GM21367 (cell line): ENCODE measurements around the gene FUT3.
"Not testable (repeated sequence)": the region's sequence is repeated elsewhere in the genome, so short reads cannot be mapped to it uniquely, and the experiment has no call there.

Source experiments
- ATAC-seq: cut with Tn5 transposase; IDR thresholded peaks from one replicate; pipeline ENCODE4 v1.9.1; 2021; ENCODE audit not compliant: unreplicated experiment

FUT3 gene

DNA sequence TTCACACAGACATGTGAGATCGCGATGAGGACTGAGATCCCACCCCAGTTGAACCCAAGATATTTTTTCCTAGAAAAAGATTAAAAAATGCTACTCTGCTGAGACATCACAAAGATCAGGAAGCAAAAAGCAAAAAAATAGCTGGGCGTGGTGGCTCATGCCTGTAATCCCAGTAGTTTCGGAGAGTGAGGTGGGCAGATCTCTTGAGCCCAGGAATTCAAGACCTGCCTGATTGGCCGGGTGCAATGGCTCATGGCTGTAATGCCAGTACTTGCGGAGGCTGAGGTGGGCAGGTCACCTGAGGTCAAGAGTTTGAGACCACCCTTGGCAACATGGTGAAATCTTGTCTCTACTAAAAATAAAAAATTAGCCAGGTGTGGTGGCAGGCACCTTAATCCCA lies 1.1 kb downstream of the FUT3 start:
- ATAC-seq, result no peak

DNA sequence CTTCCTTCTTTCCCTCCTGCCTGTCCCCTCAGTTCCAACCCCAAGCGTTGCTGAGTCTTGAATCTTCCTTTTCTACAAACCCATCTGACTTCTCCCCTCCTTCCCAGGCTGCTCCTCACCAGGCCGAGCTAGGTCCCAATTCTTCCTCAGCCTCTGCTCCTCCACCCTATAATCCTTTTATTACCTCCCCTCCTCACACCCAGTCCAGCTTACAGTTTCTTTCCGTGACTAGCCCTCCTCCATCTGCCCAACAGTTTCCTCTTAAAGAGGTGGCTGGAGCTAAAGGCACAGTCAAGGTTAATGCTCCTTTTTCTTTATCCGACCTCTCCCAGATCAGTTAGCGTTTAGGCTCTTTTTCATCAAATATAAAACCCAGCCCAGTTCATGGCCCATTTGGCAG lies 2.6 kb downstream of the FUT3 start:
- ATAC-seq, result not testable (repeated sequence)

GRCh38 chr19:5847846-5848245 lies 3.4 kb downstream of the FUT3 start:
- ATAC-seq, result not testable (repeated sequence)

- ATAC-seq, result no peak
These were observed 6.5 kb downstream of the FUT3 start for GRCh38 chr19:5844456-5845433.

DNA sequence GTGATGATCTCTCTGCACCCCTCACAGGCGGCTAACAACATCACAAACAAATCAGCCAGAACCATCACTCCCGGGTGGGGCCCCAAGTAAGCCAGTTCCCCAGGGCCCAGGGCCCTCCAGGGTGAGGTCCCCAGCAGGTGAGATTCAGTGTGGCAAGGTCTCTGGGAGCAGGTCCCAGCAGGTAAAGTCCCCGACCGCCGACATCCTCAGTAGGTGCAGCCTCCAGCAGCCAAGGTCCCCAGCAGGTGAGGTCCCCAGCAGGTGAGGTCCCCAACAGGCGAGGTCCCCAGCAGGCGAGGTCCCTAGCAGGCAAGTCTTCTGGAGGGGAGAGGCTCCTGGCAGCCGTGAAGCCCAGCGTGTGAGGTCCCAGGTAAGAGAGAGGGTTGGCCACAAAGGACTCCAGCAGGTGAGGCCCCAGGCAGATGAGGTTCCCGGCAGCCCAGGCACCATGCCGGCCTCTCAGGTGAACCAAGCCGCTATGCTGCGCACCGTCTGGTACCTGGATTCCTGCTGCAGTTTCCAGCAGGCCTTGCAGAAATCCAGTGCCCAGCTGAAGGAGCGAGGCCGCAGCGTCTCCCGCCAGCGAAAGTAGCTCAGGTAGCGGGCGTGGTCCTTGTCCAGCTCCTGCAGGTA lies 7.8 kb downstream of the FUT3 start:
- ATAC-seq, result no peak

DNA sequence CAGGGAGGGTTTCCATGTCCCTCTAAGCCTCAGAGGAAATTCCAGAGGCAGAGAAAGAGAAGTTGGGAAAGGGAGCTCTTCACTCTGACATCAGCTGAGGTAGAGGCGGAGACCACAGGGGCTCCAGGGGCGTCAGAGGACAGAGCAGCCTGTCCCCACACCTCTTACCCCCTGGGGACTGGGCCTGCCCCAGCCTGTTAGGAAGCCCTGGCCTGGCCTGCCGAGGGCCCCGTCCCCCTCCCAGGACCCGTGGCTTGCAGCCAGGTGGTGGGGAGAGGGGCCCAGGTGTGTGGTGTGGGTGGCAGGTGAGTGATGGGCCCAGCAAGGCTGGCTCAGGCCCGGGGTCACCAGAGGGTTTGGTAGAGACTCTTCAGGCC lies 9.5 kb downstream of the FUT3 start:
- not testable (repeated sequence) for ATAC-seq

DNA sequence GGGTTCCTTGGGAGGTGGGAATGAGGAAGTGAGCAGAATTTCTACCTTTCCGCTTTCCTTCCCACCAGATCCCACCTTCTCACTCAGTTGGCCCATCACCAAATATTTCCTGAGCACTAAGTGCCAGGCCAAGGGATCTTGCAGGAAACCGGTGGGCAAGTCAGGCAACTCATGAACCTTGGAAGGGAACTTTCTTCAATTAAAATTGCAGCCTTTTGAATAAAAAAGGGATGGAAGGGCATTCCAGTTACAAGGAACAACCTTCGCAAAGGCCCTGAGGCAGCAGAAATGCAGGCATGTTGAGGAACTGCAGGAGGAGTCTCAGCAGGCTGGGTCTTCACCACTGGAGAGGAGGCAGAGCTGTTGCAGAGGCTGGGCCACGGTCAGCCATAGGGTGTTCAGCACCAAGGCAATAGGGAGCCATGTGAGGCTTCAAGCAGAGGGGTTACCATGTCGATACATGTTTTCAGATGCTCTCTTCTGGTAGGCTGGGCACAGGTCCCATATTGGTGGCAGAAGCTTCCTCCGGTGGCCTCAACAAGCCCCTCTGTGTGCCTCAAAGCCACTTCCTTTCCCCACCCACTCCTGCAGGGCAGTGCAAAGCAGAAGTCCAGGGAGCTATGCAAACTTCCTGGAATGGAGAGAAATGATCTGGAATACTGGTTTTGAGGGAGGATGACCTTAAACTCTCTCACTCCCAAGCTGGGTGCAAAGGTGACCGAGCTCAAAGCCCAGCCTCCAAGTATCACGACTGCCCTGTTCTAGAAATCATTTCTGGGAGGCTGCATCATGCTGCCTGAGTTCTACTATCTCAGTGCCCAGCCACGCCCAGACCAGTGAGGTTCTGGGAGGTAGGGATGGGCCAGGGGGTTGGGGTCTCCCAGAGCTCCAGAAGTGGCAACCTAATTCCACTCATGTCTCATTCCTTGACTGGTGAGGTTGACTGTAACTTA lies 11.9 kb downstream of the FUT3 start, which contains the start of gene FUT6:
FUT6 (minus strand) TSS at position 638 of the 953 bp plus-strand sequence. CDS start 7,135 bp downstream, outside the sequence.
- ATAC-seq, result no peak

GRCh38 chr19:5838353-5839064 lies 12.7 kb downstream of the FUT3 start:
- no peak for ATAC-seq

- no peak for ATAC-seq
These were observed 13.4 kb downstream of the FUT3 start for GRCh38 chr19:5837761-5838352.

- ATAC-seq, result no peak
These were observed 18.6 kb downstream of the FUT3 start for GRCh38 chr19:5832527-5833216.

- ATAC-seq, result no peak
These were observed 19.2 kb downstream of the FUT3 start for GRCh38 chr19:5832061-5832460.

GRCh38 chr19:5831159-5831558 lies 20.1 kb downstream of the FUT3 start:
- no peak for ATAC-seq

- no peak for ATAC-seq
These were observed 21.5 kb downstream of the FUT3 start for GRCh38 chr19:5829567-5830310.

DNA sequence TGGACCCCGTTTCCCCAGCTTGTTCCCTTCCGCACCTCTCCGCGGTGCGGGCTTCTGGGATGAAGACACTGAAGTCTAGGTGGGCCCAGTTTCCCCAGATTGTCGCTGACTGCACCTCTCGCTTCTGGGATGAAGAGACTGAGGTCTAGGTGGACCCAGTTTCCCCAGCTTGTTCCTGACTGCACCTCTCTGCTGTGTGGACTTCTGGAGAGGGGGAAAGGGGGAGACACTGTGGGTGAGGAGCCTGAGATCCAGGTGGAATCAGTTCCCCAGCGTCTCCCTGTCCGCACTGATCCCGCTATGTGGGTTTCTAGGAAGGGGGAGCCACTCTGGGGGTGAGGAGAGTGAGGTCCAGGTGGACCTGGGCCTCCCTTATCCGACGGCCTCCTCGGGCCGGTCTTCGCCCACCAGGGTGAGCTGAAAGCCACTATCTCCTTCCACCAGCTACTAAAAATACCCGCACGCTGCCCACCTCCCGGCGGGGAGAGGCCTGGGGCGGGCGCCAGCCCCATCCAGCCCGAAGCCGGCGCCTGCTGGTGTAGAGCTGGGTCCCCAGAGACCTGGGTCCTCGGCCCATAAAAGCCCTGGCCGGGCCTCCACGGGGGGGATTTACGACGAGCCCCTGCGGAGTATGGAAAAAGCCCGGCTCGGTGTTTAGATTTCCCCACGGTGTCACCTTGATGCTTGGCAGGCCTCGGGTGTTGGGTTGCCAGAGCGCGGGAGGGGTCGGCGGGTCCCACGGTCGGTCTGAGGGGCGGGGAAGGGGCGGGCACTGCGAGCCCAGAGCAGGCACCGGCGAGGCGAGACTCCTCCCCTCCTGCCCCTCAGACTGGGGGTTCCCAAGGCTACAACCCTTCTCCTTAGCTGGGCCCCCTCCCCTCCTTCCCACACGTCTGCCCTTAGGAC lies 22.3 kb downstream of the FUT3 start:
- ATAC-seq, result no peak

- peak; percentile 60 for ATAC-seq
These were observed 23.2 kb downstream of the FUT3 start for GRCh38 chr19:5827891-5828660.

GRCh38 chr19:5827342-5827890 lies 23.8 kb downstream of the FUT3 start:
- no peak for ATAC-seq
